ENCODE data around the gene CORO7.

The CORO7 gene

GRCh38 chr16:4362476-4363135 lies 53.8 kb downstream of the CORO7 start:
- no peak for TF ChIP-seq CTCF (IDR thresholded peaks at IDR 0.05; ENCODE audit: low read length, missing control alignments)
- no peak overlapping the region for H3K4me3 ChIP-seq (replicated peaks; ENCODE audit: low read depth, low read length)
- no peak for DNase-seq (ENCODE audit: low read depth)

GRCh38 chr16:4361944-4362311 lies 54.5 kb downstream of the CORO7 start:
- no peak overlapping the region for H3K4me3 ChIP-seq (replicated peaks; ENCODE audit: low read depth, low read length)
- TF ChIP-seq CTCF (IDR thresholded peaks at IDR 0.05; ENCODE audit: low read length, missing control alignments): no peak
- no peak for DNase-seq (ENCODE audit: low read depth)

GRCh38 chr16:4361033-4361943 lies 55.1 kb downstream of the CORO7 start:
- DNase-seq (ENCODE audit: low read depth): no peak
- no peak for TF ChIP-seq CTCF (IDR thresholded peaks at IDR 0.05; ENCODE audit: low read length, missing control alignments)
- H3K4me3 ChIP-seq (replicated peaks; ENCODE audit: low read depth, low read length): no peak overlapping the region

- no peak for DNase-seq (ENCODE audit: low read depth)
- TF ChIP-seq CTCF (IDR thresholded peaks at IDR 0.05; ENCODE audit: low read length, missing control alignments): no peak
- H3K4me3 ChIP-seq (replicated peaks; ENCODE audit: low read depth, low read length): no peak overlapping the region
Observed at GRCh38 chr16:4360538-4361021, 55.8 kb downstream of the CORO7 start.

- H3K4me3 ChIP-seq (replicated peaks; ENCODE audit: low read depth, low read length): no peak overlapping the region
- DNase-seq (ENCODE audit: low read depth): no peak
- no peak for TF ChIP-seq CTCF (IDR thresholded peaks at IDR 0.05; ENCODE audit: low read length, missing control alignments)
Observed at GRCh38 chr16:4359914-4360313, 56.5 kb downstream of the CORO7 start.

GRCh38 chr16:4358831-4359561 lies 57.4 kb downstream of the CORO7 start:
- peak; percentile 46 for DNase-seq (ENCODE audit: low read depth)

More at GRCh38 chr16:4358831-4359561, 57.4 kb downstream of the CORO7 start:
- TF ChIP-seq CTCF (IDR thresholded peaks at IDR 0.05; ENCODE audit: low read length, missing control alignments): peak; percentile 84
- H3K4me3 ChIP-seq (replicated peaks; ENCODE audit: low read depth, low read length): no peak overlapping the region
